Mucosa of rectum (tissue), 2 donors: ENCODE results near the gene LRIT3.

ENCODE experiments used
- H3K27ac ChIP-seq, 2 donors: one replicate each; pipeline ENCODE4 v1.7.0; 2013; ENCODE audit warnings: inconsistent platforms in 2 of 2, low read depth in 2 of 2, low read length in 2 of 2
- H3K27me3 ChIP-seq, 2 donors: one replicate each; pipeline ENCODE4 v1.7.0; 2013; ENCODE audit warnings: low read length in 2 of 2; ENCODE audit not compliant: control insufficient read depth in 2 of 2, insufficient read depth in 2 of 2
- H3K36me3 ChIP-seq, 2 donors: one replicate each; pipeline ENCODE4 v1.7.0; 2013; ENCODE audit warnings: low read length in 2 of 2; ENCODE audit not compliant: control insufficient read depth in 2 of 2, insufficient read depth in 2 of 2
- H3K4me1 ChIP-seq, 2 donors: one replicate each; pipeline ENCODE4 v1.7.0; 2013; ENCODE audit warnings: low read length in 2 of 2, mild to moderate bottlenecking in 1 of 2; ENCODE audit not compliant: control insufficient read depth in 2 of 2, insufficient read depth in 2 of 2
- H3K4me3 ChIP-seq, 2 donors: one replicate each; pipeline ENCODE4 v1.7.0; 2013; ENCODE audit warnings: low read length in 2 of 2
- H3K9ac ChIP-seq, 2 donors: one replicate each; pipeline ENCODE4 v1.7.0; 2013; ENCODE audit warnings: low read length in 2 of 2, low read depth in 1 of 2, mild to moderate bottlenecking in 1 of 2
- H3K9me3 ChIP-seq, 2 donors: one replicate each; pipeline ENCODE4 v1.7.0; 2013; ENCODE audit warnings: low read length in 2 of 2; ENCODE audit not compliant: control insufficient read depth in 2 of 2
- donor health status: healthy.
- donor health status: Normal muscosa, but diverticular disease.

LRIT3 gene

GRCh38 chr4:109887071-109887470, 39.2 kb downstream of the LRIT3 start:
- H3K4me1 ChIP-seq = no peaks in the 10 kb centered on the region
- no peaks in the 10 kb centered on the region for H3K36me3 ChIP-seq
- no peak overlapping the region for H3K27ac ChIP-seq
- H3K9me3 ChIP-seq = no peaks in the 10 kb centered on the region
- no peak overlapping the region for H3K4me3 ChIP-seq
- no peaks in the 10 kb centered on the region for H3K27me3 ChIP-seq
- no peak overlapping the region for H3K9ac ChIP-seq

GRCh38 chr4:109890076-109890475, 42.2 kb downstream of the LRIT3 start:
- Histone ChIP-seq H3K4me3 (no peak overlapping the region), H3K27me3 (no peaks in the 10 kb centered on the region), H3K9me3 (no peaks in the 10 kb centered on the region), H3K36me3 (no peaks in the 10 kb centered on the region), H3K4me1 (no peaks in the 10 kb centered on the region), H3K9ac (no peak overlapping the region), H3K27ac (no peak overlapping the region)

DNA sequence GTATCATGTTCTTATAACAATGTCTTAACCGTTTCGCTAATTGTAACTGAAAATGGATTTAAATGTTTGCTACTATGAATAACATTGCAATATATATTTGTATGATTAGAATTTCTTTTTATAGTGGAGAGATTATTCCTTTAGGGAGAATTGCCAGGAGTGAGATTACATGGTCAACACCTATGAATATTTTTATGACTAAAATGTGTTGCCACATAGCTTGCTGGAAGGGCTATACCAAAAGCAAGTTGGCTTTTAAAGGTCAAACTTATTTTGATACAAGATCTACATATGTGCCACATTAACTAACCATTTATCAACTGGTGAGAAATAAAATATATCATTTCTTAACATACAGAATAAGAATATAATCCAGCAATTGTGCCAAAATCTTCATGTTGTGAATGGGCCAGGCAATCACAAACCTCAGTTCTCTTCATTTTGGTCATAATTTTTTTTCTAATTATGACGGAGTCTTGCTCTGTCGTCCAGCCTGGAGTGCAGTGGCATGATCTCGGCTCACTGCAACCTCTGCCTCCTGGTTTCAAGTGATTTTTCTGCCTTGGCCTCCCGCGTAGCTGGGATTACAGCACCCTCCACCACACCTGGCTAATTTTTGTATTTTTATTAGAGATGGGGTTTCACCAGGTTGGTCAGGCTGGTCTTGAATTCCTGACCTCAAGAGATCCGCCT, 54.8 kb downstream of the LRIT3 start:
- Histone ChIP-seq H3K27me3 (no peaks in the 10 kb centered on the region), H3K36me3 (no peaks in the 10 kb centered on the region), H3K9me3 (no peaks in the 10 kb centered on the region), H3K9ac (no peak overlapping the region), H3K4me3 (no peak overlapping the region), H3K4me1 (no peaks in the 10 kb centered on the region), H3K27ac (no peak overlapping the region)

GRCh38 chr4:109908731-109909130, 60.8 kb downstream of the LRIT3 start:
- no peaks in the 10 kb centered on the region for H3K9me3 ChIP-seq
- H3K4me3 ChIP-seq = no peak overlapping the region
- H3K27ac ChIP-seq = no peak overlapping the region
- H3K9ac ChIP-seq = no peak overlapping the region
- H3K36me3 ChIP-seq = no peaks in the 10 kb centered on the region
- no peaks in the 10 kb centered on the region for H3K27me3 ChIP-seq
- peaks cover 0 to 4% of the 10 kb centered on the region in 2 donors for H3K4me1 ChIP-seq

DNA sequence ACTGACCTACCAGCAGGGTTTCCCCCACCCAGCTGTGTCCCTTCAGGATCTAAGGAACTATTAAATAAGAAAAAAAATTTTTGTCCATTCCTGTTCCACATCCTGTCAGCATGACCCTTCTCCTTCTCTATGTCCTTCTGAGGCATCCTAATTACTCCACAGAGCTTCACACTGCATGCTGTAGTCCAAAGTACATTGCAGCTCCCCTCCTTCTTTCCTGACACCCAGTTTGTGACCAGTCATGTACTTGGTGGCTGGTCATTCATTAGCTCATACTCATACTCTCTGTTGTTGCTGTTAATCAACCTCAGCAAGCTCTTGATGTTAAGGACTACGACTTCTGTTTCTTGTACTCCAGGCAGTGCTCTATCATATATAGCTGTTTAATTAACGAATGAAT, 62.3 kb downstream of the LRIT3 start:
- H3K27me3 ChIP-seq = no peaks in the 10 kb centered on the region
- no peaks in the 10 kb centered on the region for H3K36me3 ChIP-seq
- no peak overlapping the region for H3K4me3 ChIP-seq
- no peak overlapping the region for H3K27ac ChIP-seq
- no peaks in the 10 kb centered on the region for H3K9me3 ChIP-seq
- H3K4me1 ChIP-seq = peaks cover 1 to 5% of the 10 kb centered on the region in 2 donors
- H3K9ac ChIP-seq = no peak overlapping the region

DNA sequence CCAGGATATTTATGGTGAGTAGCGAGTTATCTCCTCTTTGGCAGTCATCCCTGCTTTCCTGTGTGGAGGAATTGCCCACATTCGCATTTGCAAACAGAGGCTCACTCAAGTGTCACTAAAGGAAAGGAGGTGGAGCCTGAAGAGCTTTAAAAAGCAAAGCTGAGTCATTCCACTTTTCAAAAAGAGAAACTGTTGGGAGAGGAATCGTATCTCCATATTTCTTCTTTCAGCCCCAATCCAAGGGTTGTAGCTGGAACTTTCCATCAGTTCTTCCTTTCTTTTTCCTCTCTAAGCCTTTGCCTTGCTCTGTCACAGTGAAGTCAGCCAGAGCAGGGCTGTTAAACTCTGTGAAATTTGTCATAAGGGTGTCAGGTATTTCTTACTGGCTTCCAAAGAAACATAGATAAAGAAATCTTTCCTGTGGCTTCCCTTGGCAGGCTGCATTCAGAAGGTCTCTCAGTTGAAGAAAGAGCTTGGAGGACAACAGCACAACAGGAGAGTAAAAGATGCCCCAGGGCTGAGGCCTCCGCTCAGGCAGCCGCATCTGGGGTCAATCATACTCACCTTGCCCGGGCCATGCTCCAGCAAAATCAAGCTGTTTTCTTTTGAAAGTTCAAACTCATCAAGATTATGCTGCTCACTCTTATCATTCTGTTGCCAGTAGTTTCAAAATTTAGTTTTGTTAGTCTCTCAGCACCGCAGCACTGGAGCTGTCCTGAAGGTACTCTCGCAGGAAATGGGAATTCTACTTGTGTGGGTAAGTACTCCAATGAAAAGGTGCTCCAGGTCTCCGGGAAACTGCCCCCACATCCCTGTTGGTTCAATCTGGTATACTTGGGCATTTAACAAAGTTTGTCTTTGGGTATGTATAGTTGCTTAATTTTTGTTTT, 65.0 kb downstream of the LRIT3 start, which contains the start of gene EGF:
Gene EGF, plus strand, starts transcription at position 178 of the 890 bp plus-strand sequence. Its CDS starts 453 bp downstream, at position 631.
- Histone ChIP-seq H3K9ac (peak within 1 kb of the TSS in 1 of 2 donors; percentile 8), H3K4me3 (peak within 1 kb of the TSS; percentile 17 to 49), H3K36me3 (no peaks in the 10 kb centered on the region), H3K9me3 (no peaks in the 10 kb centered on the region), H3K4me1 (peaks cover 5 to 8% of the 10 kb centered on the region in 2 donors), H3K27me3 (no peaks in the 10 kb centered on the region), H3K27ac (no peak within 1 kb of the TSS)

DNA sequence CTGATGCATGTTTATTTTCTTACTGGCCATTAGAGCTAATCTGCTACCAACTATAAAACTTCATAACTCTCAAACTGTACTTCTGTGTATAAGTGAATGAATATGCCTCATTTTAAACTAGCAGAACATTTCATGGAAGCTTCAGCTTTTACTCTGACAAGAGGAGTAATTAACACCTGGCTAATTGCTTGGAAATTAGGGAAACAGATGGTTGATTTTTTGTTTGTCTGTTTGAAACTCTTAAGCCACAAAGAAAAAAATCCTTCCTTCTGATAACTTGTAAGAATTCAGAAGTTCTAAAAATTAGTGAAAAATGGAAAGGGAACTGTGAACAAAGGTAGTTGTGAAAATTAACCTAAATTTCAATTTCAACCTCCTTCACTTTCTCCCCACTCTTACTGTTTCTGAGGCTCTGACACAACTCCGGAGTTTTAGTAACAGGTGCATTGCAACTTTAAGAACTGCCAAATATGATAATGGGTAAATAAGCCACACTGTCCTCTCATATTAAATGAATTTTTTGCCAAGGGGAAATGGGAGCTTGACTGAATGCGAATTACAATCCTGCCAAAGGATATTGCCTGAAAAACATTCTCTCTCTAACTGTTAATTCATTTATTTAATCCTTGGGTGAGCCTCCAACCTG, 65.8 kb downstream of the LRIT3 start:
- H3K9ac ChIP-seq = peak overlapping the region in 1 of 2 donors; percentile 8
- no peaks in the 10 kb centered on the region for H3K36me3 ChIP-seq
- no peaks in the 10 kb centered on the region for H3K9me3 ChIP-seq
- peak overlapping the region; percentile 49 to 51 for H3K4me3 ChIP-seq
- H3K27me3 ChIP-seq = no peaks in the 10 kb centered on the region
- H3K27ac ChIP-seq = peak overlapping the region in 1 of 2 donors; percentile 53
- H3K4me1 ChIP-seq = peaks cover 5 to 8% of the 10 kb centered on the region in 2 donors

GRCh38 chr4:109914322-109914721, 66.4 kb downstream of the LRIT3 start:
- Histone ChIP-seq H3K27ac (peak overlapping the region in 1 of 2 donors; percentile 53), H3K27me3 (no peaks in the 10 kb centered on the region), H3K9me3 (no peaks in the 10 kb centered on the region), H3K4me3 (peak overlapping the region; percentile 49 to 51), H3K36me3 (no peaks in the 10 kb centered on the region), H3K9ac (peak overlapping the region in 1 of 2 donors; percentile 18), H3K4me1 (peaks cover 5 to 8% of the 10 kb centered on the region in 2 donors)

DNA sequence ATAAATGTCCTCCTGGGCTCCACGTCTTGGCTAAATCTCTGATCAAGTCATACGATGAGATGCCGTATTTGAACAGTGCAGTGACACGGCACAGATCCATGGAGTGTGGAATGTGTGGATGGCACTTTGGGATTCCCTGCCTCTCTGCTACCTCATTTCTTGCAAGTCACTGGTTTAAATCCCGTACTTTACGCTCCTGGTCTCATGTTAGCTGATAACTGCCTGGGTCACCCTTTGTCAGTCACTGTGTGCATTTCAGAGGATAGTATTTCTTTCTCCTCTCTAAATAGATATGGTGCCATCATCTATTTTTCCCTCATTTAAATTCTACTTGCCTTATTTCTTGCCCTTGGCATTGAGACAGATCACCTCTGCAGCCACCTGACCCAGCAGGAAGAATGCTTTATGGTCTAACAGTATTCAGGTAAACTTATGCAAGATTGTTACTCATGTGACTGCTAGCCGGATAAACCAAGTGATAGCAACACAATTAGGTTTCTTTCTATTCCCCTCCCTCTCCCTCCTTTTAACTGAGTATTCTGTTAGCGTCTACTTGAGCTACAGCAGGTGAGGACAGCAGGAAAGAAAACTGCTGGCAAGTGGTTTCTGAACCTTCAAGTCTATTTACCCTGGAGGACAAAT, 67.6 kb downstream of the LRIT3 start:
- Histone ChIP-seq H3K9ac (no peak overlapping the region), H3K36me3 (no peaks in the 10 kb centered on the region), H3K9me3 (no peaks in the 10 kb centered on the region), H3K27ac (no peak overlapping the region), H3K4me3 (no peak overlapping the region), H3K4me1 (peaks cover 5 to 8% of the 10 kb centered on the region in 2 donors), H3K27me3 (no peaks in the 10 kb centered on the region)
